Mucosa of gallbladder (tissue), 1 donor: Measurements from ENCODE around the gene ITGA1. TPM values are rescaled to one million over a fixed set of nuclear protein-coding genes. Genes with fewer than 3 reads are reported as not detected.

Experiments used
- DNase-seq: peaks from one replicate; pipeline ENCODE4 v3.0.0-alpha.2; 2020; ENCODE audit warnings: low spot score
- total RNA-seq: library from RNA; stranded (reverse); gene quantifications from one replicate; pipeline ENCODE4 v1.2.1, GENCODE V29; 2021
- donor health status: DM: no; HTN: no; CAD: no.

Gene ITGA1
- total RNA-seq, 1 donor from 2014 or later: 67.1 TPM

DNA sequence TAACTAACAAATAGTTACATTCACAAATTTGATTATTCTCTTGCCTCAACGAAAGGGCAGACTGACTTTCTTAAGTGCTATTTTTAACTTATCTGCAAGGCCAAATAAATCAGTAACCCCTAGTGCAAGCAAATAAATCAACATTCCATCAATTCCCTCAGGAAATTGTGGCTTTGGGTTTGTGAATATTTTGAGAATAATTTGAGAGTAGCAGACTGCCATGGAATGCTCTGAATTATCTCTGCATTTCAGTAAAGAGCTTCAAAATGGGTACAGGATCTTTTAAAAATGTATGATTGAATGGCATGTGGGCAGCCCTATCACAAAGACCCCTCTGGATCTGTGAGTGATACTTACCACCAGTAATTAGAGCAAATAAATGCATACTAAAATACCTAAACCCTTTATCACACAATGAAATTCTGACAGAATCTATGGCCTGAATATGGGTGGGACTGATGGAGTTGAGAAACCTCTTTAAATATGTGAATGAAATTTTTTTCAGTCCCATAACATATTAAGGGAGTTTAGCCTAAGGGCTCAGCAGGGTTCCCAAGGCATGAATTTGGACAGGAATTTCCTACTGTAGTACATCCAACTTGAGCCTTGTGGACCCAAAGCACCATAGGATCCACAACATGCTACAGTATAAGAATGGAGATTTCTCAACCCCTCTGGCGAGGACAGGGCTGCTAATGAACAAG lies 109.0 kb downstream of the ITGA1 start:
- no peak for DNase-seq

DNA sequence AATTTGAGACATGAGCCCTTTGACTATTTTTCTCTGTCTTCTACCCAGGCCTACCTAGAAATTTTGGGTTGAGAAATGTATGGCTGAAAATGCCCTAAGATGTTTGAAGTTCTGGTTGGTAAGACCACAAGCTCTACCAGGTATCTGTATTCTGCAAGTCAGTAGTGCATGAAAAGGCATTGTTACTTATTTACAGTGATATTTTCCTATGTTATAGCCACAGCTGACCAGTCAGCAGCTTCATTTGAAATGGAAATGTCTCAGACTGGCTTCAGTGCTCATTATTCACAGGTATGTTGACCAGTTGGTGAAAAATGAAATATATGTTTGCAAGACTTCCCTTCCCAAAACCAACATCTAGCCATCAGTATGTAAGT lies 109.5 kb downstream of the ITGA1 start:
- DNase-seq: no peak

GRCh38 chr5:52898961-52899680 lies 111.4 kb downstream of the ITGA1 start:
- DNase-seq: no peak

DNA sequence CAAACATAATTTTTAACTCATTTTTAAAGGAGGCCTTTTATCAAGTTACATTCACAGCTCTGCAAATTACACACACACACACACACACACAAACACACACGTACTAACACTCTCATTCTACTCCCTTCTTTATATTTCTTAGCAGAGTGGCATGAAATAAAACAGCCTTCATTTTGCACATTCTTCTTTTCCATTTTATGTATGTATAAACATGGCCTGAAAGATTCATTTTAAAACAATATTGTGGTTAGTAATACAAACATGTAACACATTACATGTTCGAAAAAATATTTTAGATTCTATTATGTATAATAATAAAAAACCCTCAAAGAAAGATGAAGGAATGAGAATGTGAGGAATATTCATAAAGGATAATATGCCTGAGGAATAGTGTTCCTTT lies 115.4 kb downstream of the ITGA1 start:
- DNase-seq: no peak

- no peak for DNase-seq
Measured at GRCh38 chr5:52906343-52906742, 118.6 kb downstream of the ITGA1 start.

- no peak for DNase-seq
Measured at GRCh38 chr5:52906845-52907244, 119.1 kb downstream of the ITGA1 start.

GRCh38 chr5:52909192-52909591 lies 121.5 kb downstream of the ITGA1 start:
- no peak for DNase-seq

- DNase-seq: no peak
Measured at GRCh38 chr5:52910071-52910470, 122.4 kb downstream of the ITGA1 start.

DNA sequence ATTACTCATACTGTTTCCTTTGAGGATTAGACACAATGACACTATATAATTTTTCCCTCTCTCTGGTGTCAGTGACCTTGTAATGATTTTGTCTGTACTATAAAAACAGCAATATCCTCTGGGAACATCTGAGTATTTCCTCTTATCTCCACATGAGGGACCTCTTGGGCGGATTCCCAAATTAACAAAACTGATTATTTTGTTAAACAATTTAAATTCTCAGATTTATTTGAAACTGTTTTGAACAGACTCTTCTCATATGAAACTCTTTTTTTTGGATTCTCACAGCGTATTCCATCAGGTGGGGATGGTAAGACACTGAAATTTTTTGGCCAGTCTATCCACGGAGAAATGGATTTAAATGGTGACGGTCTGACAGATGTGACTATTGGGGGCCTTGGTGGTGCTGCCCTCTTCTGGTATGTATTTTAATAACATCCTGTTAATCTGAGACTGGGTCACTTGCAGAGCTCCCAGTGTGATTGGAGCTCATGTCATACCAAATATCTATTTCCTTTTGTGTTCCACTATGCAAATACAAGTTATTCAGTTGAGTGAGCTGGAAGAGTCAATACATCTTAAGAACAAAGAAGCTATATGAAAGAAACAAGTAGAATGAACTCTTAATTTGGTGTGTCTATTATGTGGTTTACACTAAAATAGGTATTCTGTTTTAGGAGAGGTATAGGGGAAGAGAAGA lies 127.6 kb downstream of the ITGA1 start:
- DNase-seq: peak; percentile 59

DNA sequence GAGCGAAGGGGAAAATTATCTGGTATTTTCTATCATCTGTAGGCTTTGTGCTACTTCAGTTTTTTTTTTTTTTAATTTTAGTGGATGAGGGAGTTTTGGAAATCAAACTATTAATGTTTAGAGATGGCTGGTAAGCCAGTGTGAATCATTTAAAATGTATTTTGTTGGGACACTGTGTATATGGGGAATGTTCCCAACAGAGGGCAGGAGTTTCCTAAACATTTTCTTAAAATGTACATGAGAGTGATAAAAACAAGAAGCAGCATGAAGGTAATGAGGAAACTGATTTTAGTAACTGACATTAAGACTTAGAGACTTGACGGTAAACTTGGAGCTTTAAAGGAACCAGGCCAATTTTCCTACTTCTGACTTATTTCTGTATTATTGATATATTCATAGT lies 133.2 kb downstream of the ITGA1 start:
- DNase-seq: no peak

GRCh38 chr5:52922384-52922783 lies 134.7 kb downstream of the ITGA1 start:
- peak; percentile 56 for DNase-seq

DNA sequence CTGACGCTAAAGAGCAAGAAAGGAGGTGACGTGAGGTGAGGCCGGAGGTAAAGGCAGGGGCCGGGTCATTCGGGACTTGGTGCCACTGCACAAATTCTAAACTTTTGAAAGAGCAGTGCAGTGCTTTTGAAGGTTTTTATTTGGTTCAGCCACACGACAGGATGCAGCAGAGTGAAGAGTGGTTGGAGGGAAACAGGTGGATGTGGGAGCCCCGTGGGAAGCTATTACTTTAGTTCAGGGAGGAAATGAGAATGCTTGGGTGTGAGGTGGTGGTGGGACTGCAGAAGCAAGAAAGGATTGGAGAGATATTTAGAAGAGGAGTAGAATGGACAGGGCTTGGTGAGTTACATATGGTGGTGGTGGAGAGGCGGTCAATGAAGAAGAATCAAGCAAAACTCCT lies 136.7 kb downstream of the ITGA1 start:
- no peak for DNase-seq

DNA sequence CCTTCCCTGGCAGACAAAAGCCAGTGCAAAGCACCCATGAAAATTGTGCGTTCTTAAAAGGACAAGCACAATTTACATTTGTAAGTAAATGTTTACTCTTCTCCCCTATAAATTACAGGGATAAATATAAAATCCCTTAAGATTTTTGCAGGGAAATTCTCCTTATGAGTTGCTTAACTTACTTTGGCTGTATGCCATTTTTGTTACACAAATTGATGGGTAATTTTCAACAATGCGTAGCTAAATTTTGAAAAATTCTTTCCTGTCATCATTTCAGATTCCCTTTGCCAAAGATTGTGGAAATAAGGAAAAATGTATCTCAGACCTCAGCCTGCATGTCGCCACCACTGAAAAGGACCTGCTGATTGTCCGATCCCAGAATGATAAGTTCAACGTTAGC lies 137.3 kb downstream of the ITGA1 start:
- DNase-seq: no peak

GRCh38 chr5:52928689-52929088 lies 141.0 kb downstream of the ITGA1 start:
- DNase-seq: no peak

- no peak for DNase-seq
Measured at GRCh38 chr5:52938226-52938625, 150.5 kb downstream of the ITGA1 start.

DNA sequence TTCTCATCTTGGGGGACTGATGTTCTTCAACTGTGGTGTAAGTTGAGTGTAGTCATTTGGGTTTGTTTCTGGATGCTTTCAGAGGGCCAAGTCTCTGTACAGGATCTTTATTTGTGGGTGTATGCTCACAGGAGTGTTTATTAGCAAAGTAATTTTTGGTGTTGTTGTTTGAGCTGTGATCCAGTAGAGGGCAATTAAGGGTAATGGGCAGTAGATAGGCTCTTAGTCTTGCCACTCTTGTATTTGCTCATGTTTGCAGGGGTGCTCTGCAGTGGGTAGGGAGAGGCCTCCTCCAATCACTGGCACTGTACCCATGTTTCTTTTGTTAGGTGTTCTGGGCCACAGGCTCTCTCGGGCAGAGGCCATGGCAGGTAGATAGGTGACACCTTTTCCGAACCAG lies 155.6 kb downstream of the ITGA1 start:
- DNase-seq: no peak

DNA sequence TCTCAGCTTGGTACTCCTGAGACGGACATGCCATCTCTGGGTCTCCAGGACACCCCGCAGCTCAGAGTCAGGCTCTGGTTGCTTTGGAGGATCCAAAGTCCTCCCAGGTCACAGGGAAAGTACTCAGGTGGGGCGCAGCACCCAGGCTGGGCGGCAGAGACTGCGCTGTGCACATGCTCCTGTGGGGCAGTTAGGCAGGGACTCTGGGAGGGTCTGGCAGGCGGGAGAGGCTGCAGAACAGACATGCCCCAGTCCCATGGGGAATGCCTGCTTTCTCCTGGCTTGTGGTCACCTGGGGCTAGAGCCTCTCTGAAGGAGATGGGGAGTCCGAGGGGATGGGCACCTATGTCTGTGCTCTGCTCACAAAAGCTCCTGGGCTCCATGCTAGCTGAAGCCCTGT lies 156.1 kb downstream of the ITGA1 start:
- no peak for DNase-seq

DNA sequence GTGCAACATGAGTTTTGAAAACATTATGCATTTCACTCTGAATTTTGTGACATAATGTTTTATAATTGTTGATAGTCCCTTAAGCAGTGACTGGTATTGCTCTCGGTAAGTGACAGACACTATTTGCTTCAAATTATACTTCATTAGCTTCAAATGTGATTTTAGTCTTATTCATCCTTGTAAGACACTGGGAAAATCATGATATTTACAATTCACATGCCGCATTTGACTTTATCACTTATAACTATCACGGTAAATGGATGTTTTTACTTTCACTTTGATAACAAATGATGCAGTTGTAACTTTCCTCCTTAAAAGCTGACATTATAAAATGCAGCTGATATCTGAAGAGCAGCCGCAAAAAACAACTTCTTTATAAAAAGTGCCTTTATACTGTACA lies 157.3 kb downstream of the ITGA1 start:
- no peak for DNase-seq

DNA sequence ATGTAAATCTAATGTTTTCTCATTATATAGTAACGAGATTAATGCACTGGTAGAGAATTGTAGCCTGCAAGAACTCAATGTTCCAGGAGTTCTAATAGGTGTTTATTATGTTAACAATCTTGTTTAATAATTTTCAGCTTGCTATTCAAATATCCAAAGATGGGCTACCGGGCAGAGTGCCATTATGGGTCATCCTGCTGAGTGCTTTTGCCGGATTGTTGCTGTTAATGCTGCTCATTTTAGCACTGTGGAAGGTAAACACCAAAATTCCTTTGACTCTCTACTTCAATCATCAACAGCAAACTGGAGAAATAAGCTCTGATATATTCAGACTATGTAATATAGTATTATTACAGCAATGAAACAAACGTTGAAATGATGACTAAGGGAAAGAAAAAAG lies 159.5 kb downstream of the ITGA1 start:
- no peak for DNase-seq

DNA sequence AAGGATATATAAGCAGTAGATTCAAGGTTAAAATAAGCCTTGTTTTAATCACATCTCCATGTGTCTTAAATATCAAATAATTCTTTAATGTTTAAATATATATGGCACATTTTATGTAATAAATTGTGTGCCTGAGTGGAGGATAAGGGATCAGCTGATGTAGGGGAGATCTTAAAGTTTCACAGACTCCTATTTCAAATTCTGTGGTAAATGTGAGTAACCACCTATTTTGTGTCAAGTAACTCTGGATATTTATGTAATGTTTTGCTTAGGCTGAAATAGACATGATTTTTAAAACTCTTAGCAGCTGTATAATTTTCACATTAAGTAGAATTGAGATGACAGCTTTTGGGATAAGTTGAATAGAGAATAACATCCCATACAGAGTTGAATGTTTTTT lies 160.1 kb downstream of the ITGA1 start:
- DNase-seq: no peak

GRCh38 chr5:52948418-52949076 lies 160.8 kb downstream of the ITGA1 start:
- peak; percentile 70 for DNase-seq

- DNase-seq: no peak
Measured at GRCh38 chr5:52950686-52951085, 163.0 kb downstream of the ITGA1 start.

DNA sequence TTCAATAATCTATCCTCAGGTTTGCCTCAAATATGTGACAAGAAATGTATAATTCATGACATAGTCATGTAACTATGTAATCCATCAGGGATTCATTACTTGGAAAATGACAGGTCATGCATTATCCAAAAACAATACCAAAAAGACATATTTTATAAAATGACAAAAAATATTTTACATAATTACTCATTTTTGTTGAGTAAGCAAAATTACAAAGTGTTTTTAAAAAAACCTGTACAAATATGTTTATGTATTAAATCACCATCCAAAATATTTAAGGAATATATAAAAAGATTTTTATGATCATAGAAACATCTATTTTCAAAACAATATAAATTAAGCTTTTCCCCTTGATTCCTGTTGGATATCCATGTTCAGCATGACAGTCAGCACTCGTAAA lies 164.8 kb downstream of the ITGA1 start:
- DNase-seq: no peak
